B cell (primary cell): ENCODE data around the gene MOB2.

ENCODE experiments used
- CTCF ChIP-seq: fragments of 200-600 bp; IDR thresholded peaks from one replicate; pipeline ENCODE4 v1.8.0; 2022; ENCODE audit warnings: antibody characterized with exemption, mild to moderate bottlenecking
- EZH2 ChIP-seq: IDR thresholded peaks from 2 replicates; pipeline ENCODE4 v1.6.1; 2012; ENCODE audit warnings: borderline replicate concordance, low read depth, mild to moderate bottlenecking, moderate library complexity, low read length; ENCODE audit not compliant: insufficient read depth, poor library complexity, severe bottlenecking

- TF ChIP-seq CTCF (no peak), EZH2 (no peak)
Observed at GRCh38 chr11:1450949-1451710, 35.4 kb downstream of the MOB2 start.
